ENCODE measurements around the gene SCAPER.
"Not testable (repeated sequence)": the region's sequence is repeated elsewhere in the genome, so short reads cannot be mapped to it uniquely, and the experiment has no call there.

The SCAPER gene

GRCh38 chr15:76464247-76464646, 440.9 kb downstream of the SCAPER start:
- no peak for DNase-seq

GRCh38 chr15:76460871-76461270, 444.3 kb downstream of the SCAPER start:
- no peak for DNase-seq

- no peak for DNase-seq
Observed at GRCh38 chr15:76460347-76460746, 444.8 kb downstream of the SCAPER start.

GRCh38 chr15:76451540-76451939, 453.6 kb downstream of the SCAPER start:
- no peak for DNase-seq

- no peak for DNase-seq
Observed at GRCh38 chr15:76449455-76449854, 455.7 kb downstream of the SCAPER start.

GRCh38 chr15:76448755-76449154, 456.4 kb downstream of the SCAPER start:
- no peak for DNase-seq

- DNase-seq = no peak
Observed at GRCh38 chr15:76447728-76448441, 457.3 kb downstream of the SCAPER start.

- no peak for DNase-seq
Observed at GRCh38 chr15:76440441-76440840, 464.7 kb downstream of the SCAPER start.

- DNase-seq = no peak
Observed at GRCh38 chr15:76439542-76439941, 465.6 kb downstream of the SCAPER start.

GRCh38 chr15:76433798-76434400, 471.2 kb downstream of the SCAPER start:
- DNase-seq = no peak

GRCh38 chr15:76433036-76433435, 472.1 kb downstream of the SCAPER start:
- DNase-seq = not testable (repeated sequence)

GRCh38 chr15:76432604-76433003, 472.5 kb downstream of the SCAPER start:
- DNase-seq = no peak

GRCh38 chr15:76431971-76432370, 473.2 kb downstream of the SCAPER start:
- no peak for DNase-seq

- DNase-seq = not testable (repeated sequence)
Observed at GRCh38 chr15:76430711-76431110, 474.4 kb downstream of the SCAPER start.

GRCh38 chr15:76429661-76430060, 475.5 kb downstream of the SCAPER start:
- DNase-seq = no peak

GRCh38 chr15:76426941-76427340, 478.2 kb downstream of the SCAPER start:
- no peak for DNase-seq

GRCh38 chr15:76418352-76419140, 486.6 kb downstream of the SCAPER start:
- no peak for DNase-seq

- no peak for DNase-seq
Observed at GRCh38 chr15:76401285-76401684, 503.9 kb downstream of the SCAPER start.

- DNase-seq = no peak
Observed at GRCh38 chr15:76398317-76399104, 506.6 kb downstream of the SCAPER start.

- DNase-seq = no peak
Observed at GRCh38 chr15:76393614-76394013, 511.5 kb downstream of the SCAPER start.

GRCh38 chr15:76391847-76392246, 513.3 kb downstream of the SCAPER start:
- no peak for DNase-seq

GRCh38 chr15:76391309-76391708, 513.8 kb downstream of the SCAPER start:
- no peak for DNase-seq

GRCh38 chr15:76390571-76390970, 514.6 kb downstream of the SCAPER start:
- no peak for DNase-seq
